HepG2 (cell line): ENCODE results near the gene GRIK3. TPM values are rescaled to one million over a fixed set of nuclear protein-coding genes. Genes with fewer than 3 reads are reported as not detected.

Experiments
- ATAC-seq: fragments of 200-7000 bp; cut with Tn5 transposase; 3 replicates; pipeline ENCODE4 v1.9.1; 2020; ENCODE audit warnings: mild to moderate bottlenecking, moderate library complexity
- BruUV-seq: library from RNA; stranded (reverse); fragments of 400-500 nt; replicated peaks from 2 replicates; lab custom pipeline; 2021; lab: Mats Ljungman, UMichigan
- CTCF ChIA-PET: fragments of 300-600 bp; formaldehyde crosslinking; extraction: SDS; loops from one replicate; lab custom pipeline; 2021; ENCODE audit warnings: low total read pairs, inconsistent platforms, low intra/inter-chr PET ratio; lab: Yijun Ruan, JAX
- POLR2A ChIA-PET: fragments of 350-600 bp; sonication (Branson Sonifier 250); formaldehyde crosslinking; loops from one replicate; lab custom pipeline; 2020; ENCODE audit warnings: antibody characterized with exemption, inconsistent platforms; lab: Yijun Ruan, JAX
- DNase-seq: peaks from one replicate; pipeline ENCODE4 v3.0.0-alpha.2; 2015; ENCODE audit warnings: low spot score
- FAIRE-seq: peaks from 3 replicates; lab custom pipeline; 2011; peaks lifted over from hg19 to GRCh38; lab: Jason Lieb, UNC
- H2AFZ ChIP-seq: one replicate; pipeline ENCODE4 v1.6.1; 2011; ENCODE audit warnings: low read length, inconsistent platforms
- H3K27ac ChIP-seq: fragments of 300-600 bp; 3 replicates; pipeline ENCODE4 v1.8.0; 2011; ENCODE audit warnings: mixed run types, mild to moderate bottlenecking, mixed read lengths, low read length, inconsistent platforms; ENCODE audit not compliant: insufficient read depth; ENCODE audit errors: extremely low read length
- H3K27me3 ChIP-seq, 2 experiments: fragments of 200-600 bp in 1 of 2; 2 replicates in 1 of 2; 3 replicates in 1 of 2; pipeline versions ENCODE4 v1.6.0 to v1.8.0; 2011; ENCODE audit warnings: low read length in 2 of 2, mild to moderate bottlenecking in 2 of 2, moderate library complexity in 2 of 2, inconsistent platforms in 1 of 2; ENCODE audit not compliant: insufficient read depth in 2 of 2, control insufficient read depth in 1 of 2
- H3K36me3 ChIP-seq, 2 experiments: fragments of 200-600 bp in 1 of 2; replicated peaks in 1 of 2; 2 replicates in 1 of 2; 3 replicates in 1 of 2; pipeline versions ENCODE4 v1.5.1 to v1.8.0; 2011; ENCODE audit warnings: low read length in 2 of 2, inconsistent platforms in 1 of 2; ENCODE audit not compliant: insufficient read depth in 2 of 2, control insufficient read depth in 1 of 2
- H3K4me1 ChIP-seq: 2 replicates; pipeline ENCODE4 v1.5.1; 2012; ENCODE audit warnings: low read length, inconsistent platforms; ENCODE audit not compliant: insufficient read depth
- H3K4me2 ChIP-seq: 2 replicates; pipeline ENCODE4 v1.6.0; 2011; ENCODE audit warnings: low read depth, low read length, inconsistent platforms
- H3K4me3 ChIP-seq, 3 experiments: fragments of 200-600 bp in 1 of 3; sonication (generic), shearing (Covaris generic) in 1 of 3; replicated peaks in 1 of 3; 2 replicates each; pipeline ENCODE4 v1.5.1; 2011 to 2016; ENCODE audit warnings: low read length in 3 of 3, inconsistent platforms in 2 of 3, low read depth in 2 of 3, mild to moderate bottlenecking in 2 of 3, control low read depth in 1 of 3, mixed read lengths in 1 of 3; ENCODE audit not compliant: insufficient read depth in 1 of 3
- H3K79me2 ChIP-seq: one replicate; pipeline ENCODE4 v1.6.1; 2011; ENCODE audit warnings: low read length, inconsistent platforms; ENCODE audit not compliant: insufficient read depth
- H3K9ac ChIP-seq: 2 replicates; pipeline ENCODE4 v1.6.0; 2011; ENCODE audit warnings: mild to moderate bottlenecking, low read depth, low read length, inconsistent platforms; ENCODE audit not compliant: insufficient read depth
- H3K9me3 ChIP-seq: 2 replicates; pipeline ENCODE4 v1.5.1; 2012; ENCODE audit warnings: mild to moderate bottlenecking, low read length
- H4K20me1 ChIP-seq: 2 replicates; pipeline ENCODE4 v1.6.0; 2011; ENCODE audit warnings: inconsistent platforms, mild to moderate bottlenecking, low read length, moderate library complexity; ENCODE audit not compliant: insufficient read depth
- FOXC1 ChIP-seq: sonication (generic); formaldehyde crosslinking; IDR thresholded peaks from 2 replicates; pipeline ENCODE4 v1.8.0; 2022; ENCODE audit warnings: mild to moderate bottlenecking, missing genetic modification reagents, borderline replicate concordance
- MAFK ChIP-seq, 2 experiments: IDR thresholded peaks in 1 of 2; conservative IDR thresholded peaks in 1 of 2; 2 replicates each; pipeline ENCODE4 v1.6.1; 2011; ENCODE audit warnings: improper control_type of control experiment in 2 of 2, low read length in 2 of 2
- MEF2D ChIP-seq: sonication (generic); formaldehyde crosslinking; IDR thresholded peaks from 2 replicates; pipeline ENCODE4 v1.5.1; 2020; ENCODE audit warnings: mild to moderate bottlenecking, missing genetic modification reagents
- NFRKB ChIP-seq: fragments of 450-650 bp; IDR thresholded peaks from 2 replicates; pipeline ENCODE4 v1.6.1; 2017
- NFYB ChIP-seq: sonication (generic); formaldehyde crosslinking; IDR thresholded peaks from 2 replicates; pipeline ENCODE4 v1.4.0; 2020; ENCODE audit warnings: missing genetic modification reagents
- NR2F1 ChIP-seq, 2 experiments: fragments of 450-650 bp in 1 of 2; formaldehyde crosslinking in 1 of 2; IDR thresholded peaks; 2 replicates each; pipeline versions ENCODE4 v1.5.0 to v1.6.1; 2016 to 2020; ENCODE audit warnings: mild to moderate bottlenecking in 1 of 2, missing compliant biosample characterization in 1 of 2, missing genetic modification reagents in 1 of 2, moderate library complexity in 1 of 2
- WGBS: methylation state at CpG from one replicate; pipeline ENCODE4 v1.1.6; 2017; ENCODE audit warnings: low lambda C conversion rate; 5-methylcytosine and 5-hydroxymethylcytosine counted together
- in situ Hi-C: cut with HindIII; loops from 2 replicates; pipeline ENCODE4 v1.10.0; 2017; ENCODE audit warnings: low pct_unique_long_range_greater_than_20kb; ENCODE audit not compliant: extremely low pct_ligation_motif_present
- intact Hi-C: fragments of 100-400 bp; cut with micrococcal nuclease; formaldehyde crosslinking; loops from one replicate; pipeline ENCODE4 v1.10.0; 2022; ENCODE audit not compliant: unreplicated experiment
- polyA plus RNA-seq, 8 experiments: library from polyadenylated mRNA; depleted of rRNA in 3 of 8; stranded (reverse) in 7 of 8; unstranded in 1 of 8; fragments of >200 nt; fragmentation: Illumina TruSeq in 4 of 8; extraction: Trizol in 4 of 8; gene quantifications; 2 replicates each; pipeline versions ENCODE4 v1.2.1 to v1.2.3, GENCODE V29; 2011 to 2016; ENCODE audit warnings: low read depth in 4 of 8, missing spikeins in 1 of 8, mixed read lengths in 1 of 8; ENCODE audit not compliant: insufficient read depth in 1 of 8
- total RNA-seq, 5 experiments: library from RNA; depleted of rRNA; stranded (reverse); fragments of >200 nt; fragmentation: Illumina TruSeq; extraction: Trizol; gene quantifications; 2 replicates each; pipeline ENCODE4 v1.2.3, GENCODE V29; 2016; ENCODE audit warnings: low read depth in 1 of 5
- TF ChIP-seq, protein P1 (sequence below): fragments of 450-650 bp; IDR thresholded peaks from 2 replicates; pipeline ENCODE4 v1.6.1; 2017

GRIK3 gene
- total and polyA plus RNA-seq, 2 of the 13 experiments (the other 11 are each of a cell fraction or from before 2014, with no cell fraction given) = not detected

DNA sequence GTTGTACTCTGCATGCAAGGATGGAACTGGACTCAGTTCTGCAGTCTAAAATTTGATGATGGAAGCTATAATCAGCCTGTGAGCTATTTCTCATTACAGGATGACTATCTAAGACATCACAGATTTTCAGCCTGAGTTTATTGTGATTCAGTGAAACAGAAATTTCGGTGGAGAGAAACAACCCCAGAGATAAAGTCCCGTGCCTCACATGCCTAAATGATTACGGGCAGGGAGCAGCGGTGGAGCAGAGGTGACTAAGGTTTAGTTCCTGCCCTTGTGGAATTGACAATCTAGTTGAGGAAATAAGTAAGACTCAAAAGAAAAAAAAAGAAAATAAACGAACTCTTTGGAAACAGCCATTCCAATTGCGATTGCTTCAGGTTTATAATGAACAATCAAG is 96.9 kb downstream of the GRIK3 start:
- H3K4me1 ChIP-seq = no peaks in the 10 kb centered on the region
- CTCF ChIA-PET = no interaction called here
- intact Hi-C loops = no loop called here
- TF ChIP-seq MAFK (conservative IDR thresholded peaks at IDR 0.05 in 1 of 2, IDR thresholded peaks at IDR 0.05 in 1 of 2; ENCODE audit: low read length in 2 of 2) (peak; percentile 16 to 44; a peak in 1 of 4 replicates), FOXC1 (CRISPR knock-in tag) (no peak)
- TF ChIP-seq, all 625 proteins: peak for 1
- no peak for ATAC-seq
- Histone ChIP-seq H3K79me2 (no peaks in the 10 kb centered on the region), H2AFZ (no peak overlapping the region), H3K9ac (no peak overlapping the region), H3K27ac (no peak overlapping the region), H3K4me2 (no peak overlapping the region), H3K9me3 (no peaks in the 10 kb centered on the region), H3K4me3 (no peak overlapping the region), H3K36me3 (no peaks in the 10 kb centered on the region), H3K27me3 (peaks cover 3 to 10% of the 10 kb centered on the region in 2 experiments; a peak in 2 of 5 replicates), H4K20me1 (no peaks in the 10 kb centered on the region)
- no TSS peak for BruUV-seq
- in situ Hi-C loops = no loop called here
- FAIRE-seq = no peak
- POLR2A ChIA-PET = no interaction called here
- no peak for DNase-seq
- WGBS = 3% methylated on average over 6 of the region's 6 CpGs

DNA sequence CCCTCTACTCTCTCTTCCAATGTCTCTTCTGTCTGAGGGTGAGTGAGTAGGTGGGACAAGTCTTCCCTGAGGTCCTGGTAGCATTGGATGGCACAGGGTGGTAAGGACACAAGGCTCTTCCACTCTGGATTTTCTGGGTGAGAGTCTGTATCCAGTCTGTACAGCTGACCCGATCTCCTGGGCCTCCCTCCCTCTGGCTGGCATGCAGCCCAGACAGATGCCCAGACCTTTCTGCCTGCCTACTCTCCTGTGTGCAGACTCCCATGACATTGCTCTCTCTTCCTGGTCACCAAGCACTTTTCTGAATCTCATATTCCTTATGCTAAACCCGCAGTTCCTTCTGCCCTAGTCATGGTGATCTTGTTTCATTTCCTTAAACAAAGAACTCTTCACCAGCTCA is 100.3 kb downstream of the GRIK3 start:
- Histone ChIP-seq H3K4me1 (no peaks in the 10 kb centered on the region), H3K27ac (no peak overlapping the region), H3K36me3 (no peaks in the 10 kb centered on the region), H3K4me3 (no peak overlapping the region), H3K4me2 (no peak overlapping the region), H4K20me1 (no peaks in the 10 kb centered on the region), H2AFZ (no peak overlapping the region), H3K79me2 (no peaks in the 10 kb centered on the region), H3K27me3 (peaks cover 3 to 10% of the 10 kb centered on the region in 2 experiments; a peak in 2 of 5 replicates), H3K9ac (no peak overlapping the region), H3K9me3 (no peaks in the 10 kb centered on the region)
- ATAC-seq (no peak), DNase-seq (no peak), FAIRE-seq (no peak)
- intact Hi-C loops (no loop called here), in situ Hi-C loops (no loop called here)
- 0% methylated on average over 2 of the region's 2 CpGs for WGBS
- POLR2A ChIA-PET = no interaction called here
- TF ChIP-seq NFRKB = no peak
- no peak for TF ChIP-seq NFYB (CRISPR knock-in tag)
- TF ChIP-seq MEF2D (CRISPR knock-in tag) = no peak
- TF ChIP-seq, protein P1, sequence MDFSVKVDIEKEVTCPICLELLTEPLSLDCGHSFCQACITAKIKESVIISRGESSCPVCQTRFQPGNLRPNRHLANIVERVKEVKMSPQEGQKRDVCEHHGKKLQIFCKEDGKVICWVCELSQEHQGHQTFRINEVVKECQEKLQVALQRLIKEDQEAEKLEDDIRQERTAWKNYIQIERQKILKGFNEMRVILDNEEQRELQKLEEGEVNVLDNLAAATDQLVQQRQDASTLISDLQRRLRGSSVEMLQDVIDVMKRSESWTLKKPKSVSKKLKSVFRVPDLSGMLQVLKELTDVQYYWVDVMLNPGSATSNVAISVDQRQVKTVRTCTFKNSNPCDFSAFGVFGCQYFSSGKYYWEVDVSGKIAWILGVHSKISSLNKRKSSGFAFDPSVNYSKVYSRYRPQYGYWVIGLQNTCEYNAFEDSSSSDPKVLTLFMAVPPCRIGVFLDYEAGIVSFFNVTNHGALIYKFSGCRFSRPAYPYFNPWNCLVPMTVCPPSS = no peak
- no peak for TF ChIP-seq NR2F1 (CRISPR knock-in tag; IDR thresholded peaks at IDR 0.05)
- CTCF ChIA-PET = no interaction called here
- BruUV-seq = no TSS peak
